CD4-positive, alpha-beta T cell treated with Interleukin-2 at 100 ng/mL for 4 hours (primary cell): ENCODE measurements around the gene EMILIN1.

Experiments used
- DNase-seq: peaks from one replicate; pipeline ENCODE4 v3.0.0-alpha.2; 2020; ENCODE audit warnings: low spot score

EMILIN1 gene

DNA sequence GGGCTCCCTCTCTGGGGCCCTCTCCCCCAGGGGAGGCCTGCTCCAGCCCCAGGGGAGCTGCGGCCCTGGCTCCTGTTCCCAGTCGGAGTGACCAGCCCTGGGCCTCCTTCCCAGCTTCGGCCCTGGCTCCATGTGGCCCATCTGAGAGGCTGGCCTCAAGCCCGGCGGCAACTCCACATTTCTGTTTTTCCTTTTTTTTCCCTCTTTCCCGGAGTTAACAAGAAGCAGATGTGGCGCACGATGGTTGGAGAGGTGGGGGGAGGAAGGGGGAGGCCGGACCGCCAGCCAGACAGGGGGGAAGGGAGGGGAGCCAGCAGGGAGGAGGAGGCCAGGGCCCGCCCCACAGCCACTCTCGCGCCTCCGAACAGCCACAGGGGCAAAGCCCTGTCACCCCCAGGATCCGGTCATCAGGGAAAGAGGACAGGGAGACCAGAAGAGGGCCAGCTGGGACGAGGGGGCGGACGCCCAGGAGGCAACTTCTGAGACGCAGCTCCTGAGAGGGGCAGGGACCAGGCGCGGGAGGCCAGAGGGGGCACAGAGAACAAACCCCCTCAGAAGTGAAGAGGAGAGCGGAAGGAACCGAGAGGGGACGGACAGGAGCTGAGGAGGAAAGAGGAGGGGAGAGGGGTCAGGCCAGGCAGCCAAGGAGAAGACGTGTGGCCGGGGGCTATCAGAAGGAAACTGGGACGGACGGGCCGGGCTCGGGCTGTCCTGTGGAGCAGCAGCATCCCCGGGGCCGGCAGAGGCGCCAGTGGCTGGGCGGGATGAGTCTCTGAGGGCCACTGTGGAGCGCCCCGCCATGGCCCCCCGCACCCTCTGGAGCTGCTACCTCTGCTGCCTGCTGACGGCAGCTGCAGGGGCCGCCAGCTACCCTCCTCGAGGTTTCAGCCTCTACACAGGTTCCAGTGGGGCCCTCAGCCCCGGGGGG is at the start of gene EMILIN1:
EMILIN1 (plus strand) TSS at position 349 of the 928 bp plus-strand sequence; CDS start at position 800, 451 bp downstream.
- DNase-seq, result no peak

DNA sequence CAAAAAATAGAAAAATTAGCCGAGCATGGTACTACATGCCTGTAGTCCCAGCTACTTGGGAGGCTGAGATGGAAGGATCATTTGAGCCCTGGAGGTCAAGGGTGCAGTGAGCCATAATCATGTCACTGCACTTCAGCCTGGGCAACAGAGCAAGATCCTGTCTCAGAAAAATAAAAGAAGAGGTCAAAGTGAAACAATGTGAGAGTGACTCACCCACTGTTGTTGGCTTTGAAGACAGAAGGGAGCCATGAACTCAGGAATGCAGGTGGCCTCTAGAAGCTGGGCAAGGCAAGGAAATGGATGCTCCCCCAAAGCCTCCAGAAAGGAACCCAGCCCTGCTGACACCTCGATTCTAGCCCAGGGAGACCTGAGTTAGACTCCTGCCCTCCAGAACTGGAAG is 49.4 kb upstream of the EMILIN1 start:
- no peak for DNase-seq

DNA sequence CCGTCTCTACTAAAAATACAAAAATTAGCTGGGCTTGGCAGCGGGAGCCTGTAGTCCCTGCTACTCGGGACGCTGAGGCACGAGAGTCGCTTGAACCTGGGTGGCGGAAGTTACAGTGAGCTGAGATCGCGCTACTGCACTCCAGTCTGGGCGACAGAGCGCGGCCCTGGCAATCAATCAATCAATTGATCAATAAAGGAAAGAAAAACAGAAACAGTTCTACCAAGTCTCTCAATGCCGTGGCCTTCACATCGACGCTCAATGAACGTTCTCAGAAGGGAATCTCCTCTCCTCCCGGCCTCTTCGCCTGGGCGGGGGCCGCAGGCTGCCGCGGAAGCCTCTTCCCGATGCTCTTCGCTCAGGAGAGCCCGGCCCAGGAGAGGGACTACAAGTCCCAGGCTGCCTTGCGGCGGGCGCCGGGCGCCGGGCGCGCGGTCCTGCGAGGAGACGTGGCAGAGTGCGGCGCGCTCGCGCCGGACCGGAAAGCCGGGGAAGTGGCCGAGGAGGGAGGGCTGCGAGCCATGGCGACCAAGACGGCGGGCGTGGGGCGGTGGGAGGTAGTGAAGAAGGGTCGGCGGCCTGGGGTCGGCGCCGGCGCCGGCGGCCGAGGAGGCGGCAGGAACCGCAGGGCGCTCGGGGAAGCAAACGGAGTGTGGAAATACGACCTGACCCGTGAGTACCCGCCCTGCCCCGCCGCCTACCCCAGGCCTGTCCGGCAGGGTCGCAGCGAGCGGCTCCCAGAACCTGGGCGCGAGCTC is 45.7 kb upstream of the EMILIN1 start, which contains the start of gene TMEM214:
TMEM214 (plus strand) TSS at position 471 of the 758 bp plus-strand sequence; CDS start at position 522, 51 bp downstream.
- DNase-seq, result peak; percentile 78

DNA sequence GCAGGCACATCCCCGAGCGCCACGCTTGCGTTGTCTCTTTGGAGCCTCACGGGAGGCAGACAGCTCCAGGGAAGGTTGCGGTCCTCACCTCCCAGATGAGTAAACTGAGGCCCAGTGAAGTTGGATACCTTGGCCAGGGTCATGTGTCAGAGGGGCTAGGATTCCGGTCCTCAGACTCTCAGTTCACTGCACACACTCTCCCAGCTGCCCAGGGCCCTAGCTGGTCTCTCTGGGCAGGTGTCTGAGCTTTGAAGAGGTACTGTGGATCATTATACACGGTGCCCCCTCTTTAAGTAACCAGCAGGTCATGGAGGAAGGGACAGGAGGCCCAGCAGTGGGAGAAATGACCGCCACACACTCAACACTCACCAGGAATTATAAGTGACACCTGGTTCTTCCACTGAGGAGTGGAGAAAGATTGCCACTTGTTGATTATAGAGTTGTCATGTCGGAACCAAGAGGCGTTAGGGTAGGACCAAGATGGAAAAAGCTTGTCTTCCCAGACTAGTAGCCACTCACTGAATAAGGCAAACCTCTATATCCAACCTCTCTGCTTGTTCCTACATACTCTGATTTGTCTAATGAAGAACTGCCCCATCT is 45.1 kb upstream of the EMILIN1 start:
- no peak for DNase-seq

DNA sequence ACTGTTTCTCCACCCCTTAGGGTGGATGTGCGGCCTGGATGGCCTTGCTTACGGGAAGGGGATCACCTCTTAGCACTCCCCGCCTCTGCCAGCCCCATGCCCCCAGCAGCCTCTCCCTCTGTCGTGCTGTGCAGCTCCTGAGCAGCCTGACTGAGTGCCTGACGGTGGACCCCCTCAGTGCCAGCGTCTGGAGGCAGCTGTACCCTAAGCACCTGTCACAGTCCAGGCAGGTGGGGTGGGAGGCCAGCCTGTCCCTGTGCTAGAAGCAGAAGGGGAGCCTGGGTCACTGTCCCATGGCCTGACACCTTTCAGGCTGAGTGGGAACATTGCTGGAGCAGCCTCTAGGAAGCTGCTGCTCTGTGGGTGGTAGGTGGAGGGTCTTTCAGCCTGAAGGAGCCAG is 40.4 kb upstream of the EMILIN1 start:
- DNase-seq, result no peak

DNA sequence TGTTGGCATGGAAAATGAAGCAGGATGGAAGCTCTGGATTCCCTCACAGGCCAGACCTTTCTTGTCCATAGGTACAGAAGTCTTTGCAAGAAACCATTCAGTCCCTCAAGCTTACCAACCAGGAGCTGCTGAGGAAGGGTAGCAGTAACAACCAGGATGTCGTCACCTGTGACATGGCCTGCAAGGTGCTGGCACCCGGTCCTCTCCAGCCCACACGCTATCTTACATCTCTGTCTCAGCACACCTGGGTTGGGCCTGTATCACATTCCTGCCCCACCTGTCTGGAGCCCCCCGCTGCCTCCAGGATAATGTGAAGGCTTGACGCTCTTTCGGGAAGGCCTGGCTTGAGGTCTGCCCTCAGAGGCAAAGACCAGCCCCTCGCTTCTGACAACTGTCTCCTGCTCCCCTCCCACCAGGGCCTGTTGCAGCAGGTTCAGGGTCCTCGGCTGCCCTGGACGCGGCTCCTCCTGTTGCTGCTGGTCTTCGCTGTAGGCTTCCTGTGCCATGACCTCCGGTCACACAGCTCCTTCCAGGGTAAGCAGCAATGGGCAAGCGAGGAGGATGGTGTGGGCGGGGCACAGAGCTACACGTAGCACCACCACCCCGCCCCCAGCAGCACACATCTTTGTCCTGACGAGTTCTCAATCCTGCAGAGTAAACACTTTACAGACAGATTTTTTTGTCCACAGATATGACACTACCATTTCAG is 39.6 kb upstream of the EMILIN1 start:
- DNase-seq, result no peak

DNA sequence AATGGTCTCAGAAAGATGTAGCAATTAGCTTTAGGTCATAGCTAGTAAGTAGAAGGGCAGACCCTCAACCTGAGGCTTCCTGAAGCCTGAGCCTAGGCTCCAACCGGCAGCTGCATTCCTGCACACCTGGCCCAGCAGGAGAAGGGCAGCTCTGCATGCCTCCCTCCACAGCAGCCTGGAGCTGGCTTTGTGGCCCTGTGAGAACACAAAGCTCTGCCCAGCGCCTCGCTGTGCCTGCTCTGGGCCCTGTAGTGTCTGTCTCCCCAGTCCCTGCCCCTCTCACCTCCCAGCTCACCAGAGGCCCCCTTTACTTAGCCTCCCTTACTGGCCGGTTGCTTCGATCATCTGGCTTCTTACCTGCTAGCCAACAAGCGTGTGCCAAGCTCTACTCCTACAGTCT is 39.0 kb upstream of the EMILIN1 start:
- no peak for DNase-seq

DNA sequence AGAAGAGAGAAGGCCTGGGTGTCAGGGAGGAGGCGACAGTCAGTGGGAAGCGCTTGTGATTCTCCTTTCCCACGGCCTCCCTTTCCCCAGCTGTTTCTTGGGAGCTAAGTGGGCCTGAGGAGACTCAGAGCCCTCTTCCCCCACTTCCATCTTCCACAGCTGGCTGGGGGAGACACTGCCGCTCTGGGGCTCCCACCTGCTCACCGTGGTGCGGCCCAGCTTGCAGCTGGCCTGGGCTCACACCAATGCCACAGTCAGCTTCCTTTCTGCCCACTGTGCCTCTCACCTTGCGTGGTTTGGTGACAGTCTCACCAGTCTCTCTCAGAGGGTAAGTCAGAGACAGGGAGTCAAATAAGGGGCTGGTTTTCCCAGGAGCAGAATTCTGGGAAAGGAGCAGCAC is 38.5 kb upstream of the EMILIN1 start:
- DNase-seq, result no peak

DNA sequence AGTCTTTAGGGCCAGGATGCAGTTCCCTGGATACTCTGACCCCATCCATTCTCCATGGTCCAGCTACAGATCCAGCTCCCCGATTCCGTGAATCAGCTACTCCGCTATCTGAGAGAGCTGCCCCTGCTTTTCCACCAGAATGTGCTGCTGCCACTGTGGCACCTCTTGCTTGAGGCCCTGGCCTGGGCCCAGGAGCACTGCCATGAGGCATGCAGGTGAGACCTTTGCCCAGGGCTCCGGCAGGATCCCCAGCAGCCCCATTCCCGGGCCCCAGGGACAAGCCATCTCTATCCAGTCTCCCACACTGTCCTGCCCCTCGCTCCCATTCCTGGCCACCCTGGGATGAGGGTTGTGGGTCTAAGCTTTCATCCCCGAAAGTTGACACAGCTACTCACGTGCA is 38.1 kb upstream of the EMILIN1 start:
- no peak for DNase-seq

DNA sequence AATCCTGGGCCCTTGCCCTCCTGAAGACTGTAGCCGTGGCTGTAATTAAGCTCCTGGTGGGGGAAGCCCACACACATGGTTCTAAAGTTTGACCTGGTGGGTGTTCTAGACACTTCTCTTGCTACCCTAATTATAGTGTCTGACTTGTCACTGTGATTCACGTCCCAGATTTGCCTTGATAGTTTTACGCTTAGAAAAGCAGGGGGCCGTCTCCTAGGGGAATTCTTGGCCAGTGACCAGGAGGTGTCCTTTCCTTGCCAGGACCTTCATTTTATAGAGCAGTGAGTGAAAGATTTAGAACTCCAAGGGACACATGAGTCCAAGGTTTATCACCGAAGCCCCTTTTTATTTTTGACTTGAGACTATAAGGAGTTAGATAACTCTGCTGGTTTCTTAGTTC is 36.7 kb upstream of the EMILIN1 start:
- no peak for DNase-seq

DNA sequence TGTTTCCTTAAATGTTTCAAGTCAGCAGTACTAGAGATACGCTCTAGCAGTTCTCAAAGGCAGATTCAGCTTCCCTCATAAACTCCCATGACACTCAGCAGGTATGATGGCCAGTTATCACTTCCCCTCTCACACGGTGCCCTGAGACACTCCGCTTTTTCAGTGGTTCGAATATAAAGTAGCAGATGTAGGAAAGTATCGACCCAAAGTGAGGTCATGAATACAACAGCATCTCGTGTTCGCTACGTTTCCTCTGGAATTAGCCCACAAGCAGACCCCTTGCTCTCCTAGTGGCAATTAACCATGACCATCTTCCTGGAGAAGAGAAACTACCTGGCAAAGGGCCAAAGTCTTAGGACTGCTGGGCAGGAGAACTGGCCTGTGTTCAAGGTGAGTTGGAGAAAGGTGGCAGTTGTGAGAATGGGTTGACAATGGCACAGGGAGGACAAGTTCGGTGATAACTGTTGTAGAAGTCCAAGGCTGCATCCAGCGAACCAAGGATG is 36.2 kb upstream of the EMILIN1 start:
- DNase-seq, result no peak

DNA sequence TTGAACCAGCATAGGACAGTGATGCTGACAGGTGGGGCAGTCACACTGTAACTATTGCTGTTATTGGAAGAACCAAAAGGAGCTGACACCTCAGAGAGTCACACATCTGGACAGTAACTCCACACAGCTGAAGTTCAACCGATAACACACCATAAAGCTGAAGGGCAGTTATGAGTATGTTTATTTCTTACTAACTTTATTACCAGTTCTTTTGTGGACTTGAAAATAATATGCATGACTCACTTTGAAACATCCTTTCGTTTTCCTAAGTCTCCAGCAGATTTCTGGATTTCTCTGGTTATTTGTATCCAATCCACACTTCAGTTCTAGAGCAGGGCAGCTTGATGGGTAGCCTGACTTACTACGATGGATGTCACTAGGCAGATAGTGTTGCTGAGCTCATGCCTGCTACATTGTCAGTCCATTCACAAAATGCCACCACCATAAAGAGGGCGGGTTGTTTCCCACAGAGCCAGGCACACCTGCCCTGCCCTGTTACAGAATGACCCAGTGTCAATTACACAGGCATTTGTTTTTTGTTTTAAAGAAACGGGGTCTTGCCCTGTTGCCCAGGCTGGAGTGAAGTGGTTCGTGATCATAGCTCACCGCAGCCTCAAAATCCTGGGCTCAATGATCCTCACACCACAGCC is 35.3 kb upstream of the EMILIN1 start:
- DNase-seq, result no peak

DNA sequence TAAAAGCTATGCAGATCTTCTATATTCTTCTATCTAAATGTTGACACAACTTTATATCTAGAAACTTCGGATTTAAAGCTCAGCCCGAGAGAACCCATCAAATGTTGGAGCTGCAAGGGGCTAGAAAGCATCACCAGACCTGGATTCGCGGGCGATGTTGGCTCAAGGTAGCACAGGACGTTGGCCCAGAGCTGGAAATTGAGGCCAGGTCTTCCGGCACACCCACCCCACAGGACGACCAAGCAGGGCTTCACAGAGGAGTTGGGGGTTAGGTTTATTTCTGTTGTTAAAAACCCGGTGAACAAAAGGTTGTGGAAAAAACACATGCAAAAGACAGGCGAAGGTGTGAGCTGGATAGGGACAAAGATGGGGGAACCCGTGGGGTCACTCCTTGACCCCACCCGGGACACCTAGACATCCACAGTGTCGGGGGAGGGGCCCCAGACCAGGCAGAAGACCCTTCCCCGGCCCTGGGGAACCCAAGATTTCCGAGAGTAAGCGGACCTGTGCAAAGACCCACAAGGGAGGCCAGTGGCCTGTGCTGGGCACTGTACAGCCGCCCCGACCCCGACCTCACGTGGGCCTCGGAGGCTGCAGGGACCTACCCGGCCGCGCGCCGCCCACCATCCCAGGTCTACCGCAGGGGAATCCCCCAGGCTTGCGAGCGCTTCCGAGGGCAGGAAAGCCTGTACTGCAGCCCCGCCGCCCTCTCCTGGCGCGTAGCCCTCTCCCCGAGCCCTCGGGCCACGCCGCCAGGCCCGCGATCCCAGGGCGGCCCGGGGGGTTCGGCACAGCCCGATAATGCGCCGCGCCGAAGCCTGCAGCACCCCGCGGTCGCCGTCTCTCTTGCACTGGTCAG is 28.8 kb upstream of the EMILIN1 start:
- peak; percentile 58 for DNase-seq

DNA sequence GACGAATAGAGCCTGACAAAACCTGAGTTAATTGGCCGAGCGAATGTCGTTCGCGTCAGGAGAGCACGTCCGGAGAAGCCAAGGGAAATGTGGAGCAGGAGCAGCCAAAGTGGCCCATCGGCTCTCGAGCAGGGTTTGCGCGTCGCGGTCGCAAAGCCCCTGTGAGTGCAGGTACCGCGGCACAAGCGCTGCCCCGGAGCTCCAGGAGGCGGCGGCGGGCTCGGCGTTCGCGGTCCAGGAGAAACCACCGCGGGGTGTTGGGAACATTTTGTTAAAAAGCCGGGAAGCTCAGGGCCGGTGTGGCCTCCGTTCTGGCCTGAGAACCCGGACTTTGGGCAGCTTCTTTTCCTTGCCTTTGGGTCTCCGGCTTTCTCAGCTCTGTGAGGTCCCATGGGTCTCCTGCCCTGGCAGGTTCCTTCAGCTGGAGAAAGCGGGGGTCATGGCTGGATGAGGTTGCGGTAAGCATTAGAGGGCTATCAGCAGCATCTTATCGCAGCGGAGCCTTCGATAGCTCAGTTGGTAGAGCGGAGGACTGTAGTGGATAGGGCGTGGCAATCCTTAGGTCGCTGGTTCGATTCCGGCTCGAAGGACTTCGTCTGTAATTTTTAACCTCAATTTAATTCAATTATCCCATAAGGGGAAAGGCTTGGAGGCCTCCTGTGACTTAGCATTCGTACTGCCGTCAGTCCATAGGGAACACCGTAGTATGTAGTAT is 28.0 kb upstream of the EMILIN1 start:
- peak; percentile 93 for DNase-seq

DNA sequence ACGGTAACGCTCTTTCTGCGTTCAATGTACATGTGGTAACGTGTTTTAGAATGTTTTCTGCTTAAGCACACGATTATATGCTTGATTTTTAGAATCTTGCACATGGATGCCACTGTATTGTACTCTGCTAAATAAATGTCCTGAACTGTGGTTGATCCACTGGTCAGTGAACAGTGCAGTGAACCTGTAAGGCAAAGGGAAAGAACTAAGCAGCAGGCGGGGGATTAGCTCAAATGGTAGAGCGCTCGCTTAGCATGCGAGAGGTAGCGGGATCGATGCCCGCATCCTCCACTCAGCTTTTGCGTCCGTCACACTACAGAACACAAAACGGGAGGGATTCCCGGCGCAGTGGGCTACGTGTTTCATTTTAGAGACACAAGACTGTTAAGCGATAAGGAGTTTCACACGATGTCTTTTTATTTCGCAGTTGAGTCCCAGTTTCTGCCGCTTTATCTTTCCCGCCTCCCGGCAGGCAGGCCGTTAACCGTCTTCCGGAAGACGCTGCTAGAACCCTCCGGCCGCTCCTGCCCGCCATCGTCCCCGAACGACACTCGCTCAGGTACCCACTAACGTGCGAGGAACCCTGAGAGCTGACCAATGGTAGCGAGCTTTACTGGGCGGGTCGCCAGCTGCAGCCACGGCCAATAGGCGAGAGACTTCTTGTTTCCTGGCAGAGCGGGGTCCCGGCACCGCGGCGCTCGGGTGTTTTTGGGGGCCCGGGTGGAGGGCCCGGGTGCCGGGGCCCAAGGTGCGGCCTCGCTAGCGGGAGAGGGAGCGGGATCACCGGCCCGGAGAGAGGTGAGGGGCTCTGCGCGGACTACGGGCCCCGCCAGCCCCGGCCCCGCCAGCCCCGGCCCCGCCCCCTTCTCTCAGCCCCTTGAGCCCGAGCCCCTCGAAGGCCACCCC is 27.2 kb upstream of the EMILIN1 start, which contains the start of gene AGBL5:
AGBL5 (plus strand) TSS at position 673 of the 906 bp plus-strand sequence. CDS start 1,291 bp downstream, outside the sequence.
- DNase-seq, result peak; percentile 98

DNA sequence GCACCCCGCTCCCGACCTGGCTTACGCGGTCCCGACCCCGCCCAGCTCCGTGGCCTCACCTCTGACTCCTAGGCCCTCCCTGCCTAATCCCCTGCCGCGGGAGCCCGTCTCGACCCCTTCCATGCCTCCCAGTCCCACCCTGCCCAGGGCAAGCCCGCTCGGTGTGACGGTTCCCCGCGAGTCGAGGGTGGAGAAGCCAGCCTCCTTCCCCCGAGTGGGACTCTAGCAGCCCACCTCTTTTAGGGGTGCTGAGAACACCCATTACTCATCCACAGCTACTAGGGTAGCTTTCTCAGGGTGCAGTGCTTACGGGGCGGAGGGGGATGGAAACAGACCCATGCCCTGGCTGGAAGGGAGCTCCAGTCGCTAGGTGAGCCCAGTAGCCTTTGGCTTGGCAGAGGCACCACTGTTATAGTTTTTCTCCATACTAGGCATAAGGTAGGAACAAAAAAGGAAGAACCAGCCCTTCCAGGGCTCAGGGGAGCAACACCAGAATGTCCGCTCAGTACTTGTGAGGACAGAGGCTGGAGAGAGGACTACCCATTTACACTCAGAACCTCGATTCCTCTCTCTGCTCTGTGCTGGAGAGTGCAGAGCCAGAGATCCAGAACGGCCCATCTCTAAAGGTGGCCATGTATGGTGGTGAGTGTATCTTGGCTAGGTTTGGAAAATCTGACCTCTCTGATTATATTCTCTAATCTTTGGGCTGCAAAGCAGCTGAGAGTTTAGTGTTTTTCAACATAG is 26.3 kb upstream of the EMILIN1 start:
- DNase-seq, result peak; percentile 43

DNA sequence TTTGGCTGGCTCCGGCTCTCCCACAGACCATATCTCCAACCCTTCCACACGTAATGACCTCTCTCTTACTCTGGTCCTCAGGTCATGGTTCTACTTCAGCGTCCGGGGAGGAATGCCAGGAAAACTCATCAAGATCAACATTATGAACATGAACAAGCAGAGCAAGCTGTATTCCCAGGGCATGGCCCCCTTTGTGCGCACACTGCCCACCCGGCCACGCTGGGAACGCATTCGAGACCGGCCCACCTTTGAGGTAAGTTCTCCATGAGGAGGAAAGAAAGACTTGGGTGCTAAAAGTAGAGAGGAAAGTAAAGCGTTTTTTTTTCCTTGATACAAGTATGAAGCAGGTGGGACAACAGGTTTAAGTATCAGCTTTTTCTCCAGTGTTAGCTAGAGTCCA is 25.1 kb upstream of the EMILIN1 start:
- no peak for DNase-seq

DNA sequence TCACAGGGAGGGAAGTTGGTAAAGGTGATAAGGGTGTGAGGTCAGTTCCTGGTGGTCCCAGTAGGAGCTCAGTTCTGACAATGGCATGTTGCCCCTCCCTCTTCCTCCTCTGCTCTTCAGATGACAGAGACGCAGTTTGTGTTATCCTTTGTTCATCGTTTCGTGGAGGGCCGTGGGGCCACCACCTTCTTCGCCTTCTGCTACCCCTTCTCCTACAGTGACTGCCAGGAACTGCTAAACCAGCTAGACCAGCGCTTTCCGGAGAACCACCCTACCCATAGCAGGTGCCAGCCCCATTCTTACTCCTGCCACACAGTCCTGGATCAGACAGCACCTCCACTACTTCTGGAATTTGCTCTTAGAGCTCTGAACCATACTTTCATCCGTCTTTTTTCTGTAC is 24.6 kb upstream of the EMILIN1 start:
- no peak for DNase-seq
